Activated CD8-positive, alpha-beta memory T cell treated with anti-CD3 and anti-CD28 coated beads for 4 hours (primary cell): ENCODE data around the gene KPRP.

Experiments
- DNase-seq, 2 donors: peaks; one replicate each; pipeline ENCODE4 v3.0.0-alpha.2; 2020; ENCODE audit warnings: low read depth in 2 of 2

KPRP gene, protein sequence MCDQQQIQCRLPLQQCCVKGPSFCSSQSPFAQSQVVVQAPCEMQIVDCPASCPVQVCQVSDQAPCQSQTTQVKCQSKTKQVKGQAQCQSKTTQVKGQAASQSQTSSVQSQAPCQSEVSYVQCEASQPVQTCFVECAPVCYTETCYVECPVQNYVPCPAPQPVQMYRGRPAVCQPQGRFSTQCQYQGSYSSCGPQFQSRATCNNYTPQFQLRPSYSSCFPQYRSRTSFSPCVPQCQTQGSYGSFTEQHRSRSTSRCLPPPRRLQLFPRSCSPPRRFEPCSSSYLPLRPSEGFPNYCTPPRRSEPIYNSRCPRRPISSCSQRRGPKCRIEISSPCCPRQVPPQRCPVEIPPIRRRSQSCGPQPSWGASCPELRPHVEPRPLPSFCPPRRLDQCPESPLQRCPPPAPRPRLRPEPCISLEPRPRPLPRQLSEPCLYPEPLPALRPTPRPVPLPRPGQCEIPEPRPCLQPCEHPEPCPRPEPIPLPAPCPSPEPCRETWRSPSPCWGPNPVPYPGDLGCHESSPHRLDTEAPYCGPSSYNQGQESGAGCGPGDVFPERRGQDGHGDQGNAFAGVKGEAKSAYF

DNA sequence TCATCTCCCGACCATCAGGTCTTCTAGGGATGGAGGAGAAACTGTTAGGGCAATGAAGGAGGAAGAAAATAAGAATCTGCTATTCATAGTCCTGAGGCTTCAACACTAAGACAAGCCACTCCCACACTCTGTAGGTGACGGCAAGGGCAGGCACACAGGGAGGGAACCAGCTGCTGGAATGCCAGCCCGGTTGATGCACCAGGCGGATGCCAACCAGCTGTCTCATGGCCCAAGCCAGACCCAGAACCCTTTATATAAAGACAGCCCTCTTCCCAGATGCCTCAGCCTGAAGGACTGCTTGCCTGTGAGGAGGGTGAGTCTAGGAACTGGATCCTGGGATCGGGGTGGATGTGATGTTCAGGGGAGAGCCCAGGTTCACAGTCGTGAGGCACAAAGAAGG, at the start of gene KPRP:
KPRP (plus strand) TSS at position 279 of the 400 bp plus-strand sequence. CDS start 1,564 bp downstream, outside the sequence.
- DNase-seq: no peak

DNA sequence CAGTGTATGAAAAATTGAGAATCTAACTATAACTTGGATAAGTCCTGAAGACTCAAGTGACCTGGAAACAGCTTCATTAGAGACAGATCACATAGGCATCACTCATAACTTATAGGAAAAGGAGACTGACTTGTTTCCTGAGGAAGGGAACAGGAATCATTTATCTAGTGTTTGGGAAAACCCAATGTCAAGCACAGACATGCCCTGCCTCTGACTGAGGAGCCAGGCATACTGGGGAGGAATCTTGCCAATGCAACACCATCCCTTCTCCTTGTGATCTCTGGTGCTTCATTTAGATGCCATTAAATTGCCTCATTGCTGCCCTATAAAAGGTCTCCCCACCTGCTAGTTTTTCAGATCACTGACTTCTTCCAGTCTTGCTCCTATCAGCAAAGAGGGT, 39.6 kb upstream of the KPRP start:
- DNase-seq: no peak

DNA sequence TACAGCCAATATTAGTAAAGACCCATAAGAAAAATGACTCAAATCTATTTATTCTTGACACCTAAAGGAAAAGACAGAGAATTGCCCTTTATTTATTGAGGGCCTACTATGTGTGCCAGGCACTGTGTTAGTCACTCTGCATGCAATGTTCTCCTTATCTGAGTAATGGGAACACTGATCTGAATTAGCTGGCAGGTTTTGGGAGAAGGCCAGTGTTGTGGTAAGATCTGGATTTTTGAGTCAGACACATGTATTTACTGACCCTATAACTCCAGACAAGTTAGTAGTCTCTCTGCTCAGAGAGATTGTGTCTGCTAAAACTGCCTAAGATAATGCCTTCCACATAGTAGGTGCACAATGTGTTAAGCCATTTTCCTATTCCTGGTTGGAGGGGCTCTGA, 32.6 kb upstream of the KPRP start:
- DNase-seq: no peak

DNA sequence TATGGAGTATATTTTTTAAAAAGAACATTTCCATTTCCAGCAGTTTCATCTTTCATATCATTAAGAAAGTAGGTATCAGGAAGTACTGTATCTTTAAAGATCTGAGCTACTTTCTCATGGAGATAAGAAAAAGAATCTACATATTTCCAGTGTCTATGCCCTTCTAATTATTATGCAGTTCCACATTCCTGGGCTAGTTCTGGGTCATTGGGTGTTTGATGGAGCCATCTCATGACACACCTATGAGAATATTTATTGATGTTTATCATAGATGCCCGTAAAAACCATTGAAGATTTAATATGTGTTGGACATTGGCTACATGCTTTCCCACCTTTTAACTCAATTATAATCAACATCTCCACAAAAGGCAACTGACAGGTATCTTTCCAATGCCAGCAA, 28.8 kb upstream of the KPRP start:
- DNase-seq: no peak

DNA sequence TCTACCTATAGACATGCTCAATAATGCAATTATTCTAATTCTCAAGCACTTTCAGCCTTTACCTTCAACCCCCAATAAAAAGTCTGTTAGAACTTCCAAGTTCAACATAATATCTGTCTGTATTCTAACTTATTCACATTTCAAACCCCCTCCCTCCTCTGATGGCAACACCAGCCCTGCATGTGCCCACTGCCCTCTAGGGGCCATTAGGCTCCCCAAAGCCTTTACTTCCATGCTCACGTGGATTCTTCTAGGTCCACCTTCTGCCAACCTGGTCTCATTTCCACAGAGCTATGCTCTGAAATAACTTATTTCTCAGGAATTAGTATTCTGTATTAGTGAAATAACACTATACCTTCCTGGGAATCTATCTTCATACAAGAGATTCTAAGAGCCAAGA, 22.2 kb upstream of the KPRP start:
- DNase-seq: no peak

DNA sequence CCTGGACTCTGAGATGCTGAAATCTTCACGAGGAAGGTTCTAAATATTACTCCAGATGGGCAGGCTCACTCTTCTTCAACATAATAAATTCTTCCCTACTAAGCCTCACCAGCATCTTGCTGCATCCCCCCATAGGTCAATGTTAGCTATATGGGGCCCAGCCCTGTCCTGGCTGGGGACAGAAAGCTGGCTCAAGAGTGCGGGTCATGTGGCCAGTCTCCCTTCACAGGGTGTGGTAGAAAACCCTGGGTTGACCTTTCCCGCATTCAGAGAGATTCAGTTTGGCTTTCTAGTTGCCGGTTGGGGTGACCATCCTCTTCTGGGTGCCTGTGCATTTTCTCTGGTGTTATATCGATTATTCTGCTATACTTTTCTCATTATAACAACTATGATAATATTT, 19.8 kb upstream of the KPRP start:
- no peak for DNase-seq

DNA sequence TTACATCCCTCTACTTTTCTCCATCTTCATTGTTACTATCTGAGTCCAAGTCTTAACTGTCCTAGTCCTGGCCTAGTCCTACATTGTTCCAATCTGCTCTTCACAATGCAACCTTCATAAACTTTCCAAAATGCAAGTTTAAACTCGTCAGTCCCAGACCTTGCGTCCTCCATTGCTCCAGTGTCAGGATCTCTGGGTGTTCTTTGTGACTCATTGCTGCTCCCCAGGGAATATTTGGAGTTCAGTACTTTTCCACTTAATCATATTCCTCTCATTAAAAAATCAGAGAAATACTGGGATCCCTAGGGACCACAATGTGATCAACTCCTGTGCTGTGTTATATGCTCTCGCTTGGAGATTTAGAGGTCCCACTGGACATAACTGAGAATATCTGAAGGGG, 18.0 kb upstream of the KPRP start:
- no peak for DNase-seq

DNA sequence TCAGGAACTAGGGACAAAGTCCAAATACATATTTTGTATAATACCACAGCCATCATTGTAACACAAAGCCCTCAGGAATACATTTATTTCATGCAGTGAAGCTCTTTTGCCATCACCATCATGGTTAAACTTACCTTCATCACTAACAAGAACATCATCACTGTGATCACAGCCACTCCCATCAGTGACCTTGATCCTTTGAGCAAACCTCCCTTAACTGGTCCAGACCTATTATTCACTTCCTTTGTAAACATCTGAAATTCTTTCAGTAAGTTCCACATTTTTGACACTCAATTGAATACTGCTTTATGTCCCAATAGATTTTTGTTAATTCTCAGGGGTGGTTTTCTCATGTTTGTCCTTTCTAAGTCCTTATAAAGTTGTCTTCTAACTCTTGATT, 16.2 kb upstream of the KPRP start:
- DNase-seq: no peak

DNA sequence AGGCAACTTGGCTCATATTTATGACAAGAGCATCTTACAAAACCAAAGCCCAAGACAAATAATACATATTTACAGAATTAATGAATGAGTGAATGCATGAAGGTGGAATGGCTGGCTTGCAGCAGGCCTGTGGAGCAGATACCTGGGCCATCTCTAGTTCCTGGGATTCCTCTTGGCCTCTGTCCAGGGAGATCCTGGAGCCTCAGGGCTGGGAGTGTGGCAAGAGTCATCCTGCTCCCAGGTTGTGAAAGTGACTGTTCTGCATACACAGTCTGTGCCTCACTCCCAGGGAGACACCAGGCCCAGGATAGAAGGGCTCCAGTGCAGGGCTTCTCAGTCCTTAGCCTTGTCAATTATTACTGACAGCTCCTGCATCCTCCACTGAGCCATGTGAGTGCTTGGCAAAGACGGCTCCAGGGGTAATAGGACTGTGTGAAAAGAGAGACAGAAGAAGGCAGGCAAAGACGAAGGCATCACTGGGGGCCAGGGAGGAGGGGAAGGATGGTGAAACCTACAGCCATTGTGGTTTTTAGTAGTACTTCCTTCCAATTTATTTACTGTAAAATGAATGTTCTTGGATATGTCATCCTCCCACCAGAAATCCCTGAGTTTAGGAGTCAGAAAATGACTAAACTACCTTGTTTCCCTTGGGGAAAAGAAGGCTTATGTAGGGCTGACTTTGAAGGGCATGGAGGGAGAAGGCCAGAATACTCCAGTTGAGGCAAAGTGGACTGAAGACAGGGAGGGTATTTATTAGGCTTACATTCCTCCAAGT, 14.3 kb upstream of the KPRP start:
- DNase-seq: no peak

DNA sequence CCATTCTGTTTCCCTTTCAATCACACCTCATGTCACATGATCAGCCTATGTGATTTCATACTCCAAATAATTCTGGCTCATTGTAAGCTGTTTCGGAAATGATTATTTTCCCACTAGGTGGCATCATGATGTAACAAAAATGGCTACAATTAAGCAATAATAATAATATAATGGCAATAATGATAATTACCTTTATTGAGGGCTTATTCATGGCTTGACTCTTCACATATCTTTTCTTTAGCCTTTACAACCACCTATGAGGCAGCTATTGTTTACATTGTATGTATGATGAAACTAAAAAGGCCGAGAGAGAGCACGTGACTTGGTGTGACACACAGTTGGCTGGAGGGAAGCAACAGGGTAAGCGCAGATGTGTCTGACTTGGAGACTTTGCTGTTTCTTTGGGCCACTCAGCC, 12.5 kb upstream of the KPRP start:
- no peak for DNase-seq

DNA sequence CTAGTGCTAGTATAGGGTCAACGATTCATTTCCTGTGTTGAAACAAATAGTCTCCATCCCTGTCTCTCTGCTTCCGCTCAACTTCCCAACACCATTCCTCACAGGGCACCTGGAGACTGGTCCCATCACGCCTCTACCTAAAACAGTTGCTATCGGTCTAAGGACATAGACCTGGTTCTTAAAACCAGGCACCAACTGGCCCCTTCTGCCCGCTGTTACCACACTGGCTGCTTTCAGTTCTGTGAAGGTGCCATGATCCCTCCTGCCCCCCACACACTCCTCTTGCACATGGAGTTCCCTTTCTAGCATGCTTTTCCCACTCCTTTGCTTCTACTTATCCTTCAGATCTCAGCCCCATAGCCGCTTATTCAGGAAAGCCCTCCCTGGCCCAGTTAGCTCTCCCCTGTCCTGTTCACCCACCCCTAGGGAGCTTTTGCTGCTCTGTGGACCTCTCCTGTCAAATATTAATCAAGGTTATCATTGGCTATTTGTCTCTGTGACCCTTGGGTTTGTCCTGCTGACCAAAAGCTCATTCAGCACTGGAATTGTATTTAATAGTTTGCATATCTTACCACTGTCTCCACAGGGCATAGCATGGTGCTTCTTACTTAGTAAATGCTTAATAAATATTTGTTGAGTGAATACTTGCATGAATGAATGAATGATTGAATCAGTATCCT, 11.9 kb upstream of the KPRP start:
- DNase-seq: no peak

DNA sequence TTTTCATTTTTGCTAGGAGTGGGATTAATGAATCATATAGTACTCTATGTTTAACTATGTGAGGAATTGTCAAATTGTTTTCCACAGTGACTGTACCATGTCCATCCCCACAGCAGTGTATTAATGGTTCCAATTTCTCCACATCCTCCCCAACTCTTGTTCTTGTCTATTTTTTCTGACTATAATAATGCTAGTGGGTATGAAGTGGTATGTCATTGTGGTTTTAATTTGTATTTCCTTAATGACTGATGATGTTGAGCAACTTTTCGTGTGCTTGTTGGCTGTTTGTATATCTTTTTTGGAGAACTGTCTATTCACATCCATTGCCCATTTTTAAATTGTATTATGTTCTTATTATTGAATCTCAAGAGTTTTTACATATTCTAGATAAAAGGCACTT, 10.0 kb upstream of the KPRP start:
- no peak for DNase-seq

DNA sequence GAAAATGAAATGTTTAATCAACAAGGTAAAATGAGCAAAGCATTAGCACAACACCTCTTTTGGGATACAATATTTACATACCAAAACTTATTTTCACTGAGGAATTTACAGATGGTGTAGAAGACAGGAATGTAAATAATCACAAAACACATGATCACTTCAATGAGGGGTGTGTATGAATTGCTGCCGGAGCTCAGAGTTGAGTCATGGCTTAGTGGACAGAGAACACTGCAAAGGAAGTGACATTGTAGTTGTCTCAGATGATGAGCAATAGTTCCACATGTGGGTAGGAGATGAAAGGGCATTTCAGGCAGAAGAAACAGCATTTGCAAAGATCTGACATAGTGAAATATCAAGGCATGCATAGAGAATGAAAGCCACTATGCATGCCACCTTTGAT, 5.6 kb upstream of the KPRP start:
- no peak for DNase-seq

DNA sequence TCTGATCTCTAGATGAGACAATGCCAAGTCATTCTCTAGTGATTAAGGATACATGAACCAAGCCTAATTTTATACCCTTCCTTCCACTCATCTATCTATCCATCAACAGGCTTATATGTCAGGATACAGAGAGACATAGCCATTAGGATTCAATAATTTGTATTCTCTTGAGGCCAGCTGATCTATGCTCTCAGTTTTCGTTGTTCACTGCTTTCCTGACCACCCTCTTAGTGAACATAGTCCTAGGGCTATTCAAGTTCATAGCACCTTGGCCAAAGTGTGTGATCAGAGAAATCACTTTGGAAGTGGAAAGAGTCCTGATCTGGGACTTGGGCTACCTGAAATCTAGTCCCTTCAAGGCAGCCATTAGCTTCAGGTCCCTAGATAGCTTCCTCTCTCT, 4.2 kb upstream of the KPRP start:
- DNase-seq: no peak

DNA sequence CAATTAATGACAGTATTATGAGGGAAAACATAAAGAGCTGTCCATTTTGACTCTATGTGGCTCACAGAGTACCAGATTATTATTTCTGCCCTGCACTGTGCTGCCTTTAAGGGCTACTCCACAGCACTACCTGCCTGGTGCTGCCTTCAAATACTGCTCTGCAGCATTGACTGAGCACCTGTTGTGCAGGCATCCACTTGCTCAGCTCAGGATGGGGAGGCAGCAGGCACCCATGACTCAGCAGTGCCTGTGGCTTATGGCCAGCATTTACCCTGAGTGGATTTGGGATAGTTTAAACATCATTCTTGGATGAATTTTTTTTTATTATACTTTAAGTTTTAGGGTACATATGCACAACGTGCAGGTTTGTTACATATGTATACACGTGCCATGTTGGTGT, 953 bp upstream of the KPRP start:
- no peak for DNase-seq

DNA sequence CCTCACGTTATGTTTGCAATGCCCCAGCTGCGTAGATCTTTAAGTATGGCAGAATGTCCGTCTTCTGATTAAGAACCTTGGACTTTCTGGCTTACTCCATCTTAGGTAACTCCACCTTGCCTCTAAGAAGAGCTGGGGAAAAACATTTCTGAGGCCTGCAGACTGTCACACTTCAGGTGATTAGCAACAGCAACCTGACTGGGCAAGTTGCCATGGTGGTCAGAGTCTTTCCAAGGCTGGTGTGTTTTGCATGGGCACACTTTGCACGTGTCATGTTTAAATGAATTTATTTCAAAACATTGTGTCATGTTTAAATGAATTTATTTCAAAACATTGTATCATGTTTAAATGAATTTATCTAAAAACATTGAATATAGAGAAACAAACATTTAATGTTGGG, 811 bp downstream of the KPRP start:
- no peak for DNase-seq

DNA sequence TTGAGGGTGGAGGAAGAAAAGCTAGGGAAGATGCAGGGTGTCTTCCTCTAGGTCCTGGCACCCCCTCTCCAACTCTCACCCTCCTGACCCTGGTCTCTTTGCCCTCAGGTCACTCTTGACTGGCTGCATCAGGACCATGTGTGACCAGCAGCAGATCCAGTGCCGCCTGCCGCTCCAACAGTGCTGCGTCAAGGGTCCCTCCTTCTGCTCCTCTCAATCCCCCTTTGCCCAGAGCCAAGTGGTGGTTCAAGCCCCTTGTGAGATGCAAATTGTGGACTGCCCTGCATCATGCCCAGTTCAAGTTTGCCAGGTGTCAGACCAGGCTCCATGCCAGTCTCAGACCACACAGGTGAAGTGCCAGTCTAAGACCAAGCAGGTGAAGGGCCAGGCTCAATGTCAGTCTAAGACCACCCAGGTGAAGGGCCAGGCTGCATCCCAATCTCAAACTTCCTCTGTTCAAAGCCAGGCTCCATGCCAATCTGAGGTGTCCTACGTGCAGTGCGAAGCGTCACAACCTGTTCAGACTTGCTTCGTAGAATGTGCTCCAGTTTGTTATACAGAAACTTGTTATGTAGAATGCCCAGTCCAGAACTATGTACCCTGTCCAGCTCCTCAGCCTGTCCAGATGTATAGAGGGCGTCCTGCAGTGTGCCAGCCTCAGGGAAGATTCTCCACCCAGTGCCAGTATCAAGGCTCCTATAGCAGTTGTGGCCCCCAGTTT, 1.8 kb downstream of the KPRP start:
- no peak for DNase-seq

DNA sequence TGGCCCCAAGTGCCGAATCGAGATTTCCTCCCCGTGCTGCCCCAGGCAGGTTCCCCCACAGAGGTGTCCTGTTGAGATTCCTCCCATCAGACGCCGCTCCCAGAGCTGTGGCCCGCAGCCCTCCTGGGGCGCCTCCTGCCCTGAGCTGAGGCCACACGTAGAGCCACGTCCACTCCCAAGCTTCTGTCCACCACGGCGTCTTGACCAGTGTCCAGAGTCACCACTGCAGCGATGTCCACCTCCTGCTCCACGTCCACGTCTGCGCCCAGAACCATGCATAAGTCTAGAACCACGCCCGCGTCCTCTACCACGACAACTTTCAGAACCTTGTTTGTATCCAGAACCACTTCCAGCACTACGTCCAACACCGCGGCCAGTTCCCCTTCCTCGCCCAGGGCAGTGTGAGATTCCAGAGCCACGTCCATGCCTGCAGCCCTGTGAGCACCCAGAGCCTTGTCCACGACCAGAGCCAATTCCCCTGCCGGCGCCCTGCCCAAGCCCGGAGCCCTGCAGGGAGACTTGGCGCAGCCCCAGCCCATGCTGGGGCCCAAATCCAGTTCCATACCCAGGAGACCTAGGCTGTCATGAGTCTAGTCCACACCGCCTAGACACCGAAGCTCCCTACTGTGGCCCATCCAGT, 2.8 kb downstream of the KPRP start:
- DNase-seq: no peak

DNA sequence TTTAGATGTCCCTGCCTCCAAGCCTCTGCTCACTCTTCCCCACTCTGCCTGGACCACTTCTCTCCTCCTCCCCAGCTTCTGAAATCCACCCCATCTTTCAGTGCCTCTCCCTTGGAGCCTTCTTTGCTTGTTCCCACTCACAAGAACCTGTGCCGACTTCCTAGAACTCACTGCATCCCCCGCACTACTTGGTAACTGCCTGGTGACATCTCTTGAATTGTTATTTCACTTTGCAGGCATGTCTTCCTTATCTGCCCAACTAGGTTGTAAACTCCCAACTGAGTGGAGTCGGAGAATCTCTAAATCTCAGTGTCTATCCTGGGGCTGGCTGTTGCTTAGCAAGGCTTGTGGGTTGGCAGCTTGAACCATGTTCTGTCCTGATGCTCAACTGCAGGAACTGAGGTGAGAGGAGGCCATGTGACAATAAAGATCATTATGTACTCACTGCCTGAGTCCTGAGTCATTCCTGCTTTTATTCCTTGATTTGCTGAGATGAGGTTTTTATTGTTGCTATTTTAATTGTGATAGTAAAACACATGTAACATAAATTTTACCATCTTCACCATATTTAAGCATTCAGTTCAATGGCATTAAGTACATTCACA, 3.9 kb downstream of the KPRP start:
- no peak for DNase-seq

DNA sequence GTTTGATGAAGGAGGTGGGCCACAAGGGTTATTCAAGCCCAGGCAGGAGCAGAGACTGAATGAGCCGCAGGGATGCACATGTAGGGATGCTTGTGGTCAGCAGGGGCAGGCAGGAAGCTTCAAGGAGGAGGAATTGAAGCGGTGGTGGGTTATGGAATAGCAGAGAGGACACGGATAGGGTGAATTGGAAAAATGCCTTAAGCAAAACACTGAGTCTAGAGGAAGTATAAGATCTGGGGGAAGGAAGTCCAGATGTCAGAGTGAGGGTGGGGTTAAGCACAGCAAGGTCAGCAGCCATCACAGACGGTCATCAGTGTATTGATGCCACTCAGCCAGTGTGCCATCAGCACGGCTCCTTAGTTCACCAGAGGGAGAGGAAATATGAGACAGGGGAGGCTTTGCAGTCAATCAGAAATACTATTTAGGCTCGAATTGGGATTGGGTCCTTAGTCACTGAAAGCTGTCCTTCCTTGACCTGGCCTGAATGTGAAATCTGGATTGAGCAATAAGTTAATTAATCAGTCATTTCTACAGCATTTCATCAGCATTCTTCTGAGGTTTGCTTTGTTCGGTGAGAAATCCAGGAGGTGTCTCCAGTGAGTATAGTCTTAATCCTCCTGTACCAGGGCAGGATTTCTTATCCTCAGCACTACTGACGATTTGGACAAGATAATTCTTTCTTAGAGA, 11.2 kb downstream of the KPRP start:
- DNase-seq: no peak
